Measurements from ENCODE around the gene RGS16.

DNA sequence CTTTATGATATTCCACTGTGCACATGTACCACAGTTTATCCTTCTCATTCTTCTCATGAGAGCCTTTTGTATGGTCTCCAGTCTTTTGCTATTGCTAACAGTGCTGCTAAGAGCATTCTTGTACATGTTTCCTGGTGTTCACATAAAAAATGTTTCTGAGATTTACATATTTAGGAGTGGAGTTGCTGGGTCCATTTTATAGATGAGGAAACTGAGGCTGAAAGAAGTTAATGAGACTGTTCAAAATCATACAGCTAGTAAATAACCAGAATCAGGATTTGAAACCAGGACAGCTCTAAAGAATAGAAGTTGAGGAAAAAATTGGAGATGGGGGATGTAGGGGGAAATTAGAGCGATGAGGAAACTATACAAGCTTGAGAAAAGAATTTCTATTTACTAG is 27.8 kb upstream of the RGS16 start:
- TF ChIP-seq, protein P1, sequence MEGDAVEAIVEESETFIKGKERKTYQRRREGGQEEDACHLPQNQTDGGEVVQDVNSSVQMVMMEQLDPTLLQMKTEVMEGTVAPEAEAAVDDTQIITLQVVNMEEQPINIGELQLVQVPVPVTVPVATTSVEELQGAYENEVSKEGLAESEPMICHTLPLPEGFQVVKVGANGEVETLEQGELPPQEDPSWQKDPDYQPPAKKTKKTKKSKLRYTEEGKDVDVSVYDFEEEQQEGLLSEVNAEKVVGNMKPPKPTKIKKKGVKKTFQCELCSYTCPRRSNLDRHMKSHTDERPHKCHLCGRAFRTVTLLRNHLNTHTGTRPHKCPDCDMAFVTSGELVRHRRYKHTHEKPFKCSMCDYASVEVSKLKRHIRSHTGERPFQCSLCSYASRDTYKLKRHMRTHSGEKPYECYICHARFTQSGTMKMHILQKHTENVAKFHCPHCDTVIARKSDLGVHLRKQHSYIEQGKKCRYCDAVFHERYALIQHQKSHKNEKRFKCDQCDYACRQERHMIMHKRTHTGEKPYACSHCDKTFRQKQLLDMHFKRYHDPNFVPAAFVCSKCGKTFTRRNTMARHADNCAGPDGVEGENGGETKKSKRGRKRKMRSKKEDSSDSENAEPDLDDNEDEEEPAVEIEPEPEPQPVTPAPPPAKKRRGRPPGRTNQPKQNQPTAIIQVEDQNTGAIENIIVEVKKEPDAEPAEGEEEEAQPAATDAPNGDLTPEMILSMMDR (optimal IDR thresholded peaks at IDR 0.05 in 1 of 3, IDR thresholded peaks at IDR 0.05 in 1 of 3, conservative IDR thresholded peaks at IDR 0.05 in 1 of 3; ENCODE audit: extremely low read depth in 1 of 3, insufficient read depth in 2 of 3, low read length in 3 of 3): no peak
- no peak for TF ChIP-seq EZH2 (IDR thresholded peaks at IDR 0.05; ENCODE audit: low read length)

Measured in keratinocyte (primary cell).